K562 (cell line): Measurements from ENCODE around the gene FAM171A2. TPM values are rescaled to one million over a fixed set of nuclear protein-coding genes. Genes with fewer than 3 reads are reported as not detected.

ENCODE experiments used
- CAMTA2 ChIP-seq: fragments of 250-450 bp; sonication (Bioruptor Pico); conservative IDR thresholded peaks from 2 replicates; pipeline ENCODE4 v1.5.1; 2022
- CHCHD3 ChIP-seq: fragments of 250-450 bp; sonication (Bioruptor Pico); IDR thresholded peaks from 2 replicates; pipeline ENCODE4 v2.1.2; 2022; ENCODE audit warnings: mild to moderate bottlenecking
- ELF1 ChIP-seq: fragments of 200-800 bp; sonication (Bioruptor generic); IDR thresholded peaks from 2 replicates; pipeline ENCODE4 v1.6.1; 2016; ENCODE audit warnings: missing genetic modification characterization, missing compliant biosample characterization
- EZH2 ChIP-seq: IDR thresholded peaks from 2 replicates; pipeline ENCODE4 v1.6.1; 2012; ENCODE audit warnings: low read depth, mild to moderate bottlenecking, inconsistent platforms, low read length, borderline replicate concordance
- FOXJ2 ChIP-seq: fragments of 200-800 bp; sonication (Bioruptor generic); IDR thresholded peaks from 2 replicates; pipeline ENCODE4 v1.6.1; 2016; ENCODE audit warnings: missing genetic modification characterization, missing compliant biosample characterization
- FOXK1 ChIP-seq: sonication (generic); formaldehyde crosslinking; IDR thresholded peaks from 2 replicates; pipeline ENCODE4 v1.8.0; 2022; ENCODE audit warnings: missing genetic modification reagents, mild to moderate bottlenecking, borderline replicate concordance
- MAFF ChIP-seq: IDR thresholded peaks from 2 replicates; pipeline ENCODE4 v1.6.1; 2012; ENCODE audit warnings: low read length, improper control_type of control experiment
- MECOM ChIP-seq: fragments of 250-450 bp; sonication (Bioruptor Pico); IDR thresholded peaks from 2 replicates; pipeline ENCODE4 v1.8.0; 2022; ENCODE audit warnings: inconsistent platforms
- NCOA2 ChIP-seq, 2 experiments: fragments of 450-650 bp; IDR thresholded peaks; 2 replicates each; pipeline ENCODE4 v1.6.1; 2018; ENCODE audit warnings: mild to moderate bottlenecking in 2 of 2, moderate library complexity in 1 of 2; ENCODE audit not compliant: partially characterized antibody in 2 of 2
- NR2F6 ChIP-seq: fragments of 450-650 bp; formaldehyde crosslinking; IDR thresholded peaks from 2 replicates; pipeline ENCODE4 v1.4.0; 2020; ENCODE audit warnings: mild to moderate bottlenecking
- PHF20 ChIP-seq: fragments of 450-650 bp; IDR thresholded peaks from 2 replicates; pipeline ENCODE4 v1.6.1; 2018; ENCODE audit not compliant: partially characterized antibody
- PRPF4 ChIP-seq: fragments of 200-400 bp; formaldehyde crosslinking; IDR thresholded peaks from one replicate; pipeline ENCODE4 v1.6.1; 2017; ENCODE audit warnings: low read length, low read depth, mild to moderate bottlenecking; ENCODE audit not compliant: insufficient read depth, poor library complexity, severe bottlenecking
- TAL1 ChIP-seq: fragments of 450-650 bp; IDR thresholded peaks from 2 replicates; pipeline ENCODE4 v1.6.1; 2016; ENCODE audit warnings: mild to moderate bottlenecking
- TCF7L2 ChIP-seq: fragments of 150-350 bp; IDR thresholded peaks from 2 replicates; pipeline ENCODE4 v1.6.1; 2016; ENCODE audit warnings: low read depth, mild to moderate bottlenecking, low read length, moderate library complexity
- ZNF41 ChIP-seq: fragments of 250-450 bp; sonication (Bioruptor Pico); conservative IDR thresholded peaks from 2 replicates; pipeline ENCODE4 v1.4.0; 2020; ENCODE audit warnings: mild to moderate bottlenecking
- ZNF445 ChIP-seq: fragments of 250-450 bp; sonication (Bioruptor Pico); IDR thresholded peaks from 2 replicates; pipeline ENCODE4 v1.4.0; 2020; ENCODE audit warnings: low read depth, mild to moderate bottlenecking, moderate library complexity
- ZNF717 ChIP-seq: fragments of 250-450 bp; sonication (Bioruptor Pico); IDR thresholded peaks from 2 replicates; pipeline ENCODE4 v1.5.0; 2021
- polyA plus RNA-seq, 8 experiments: library from polyadenylated mRNA; depleted of rRNA in 4 of 8; stranded (reverse) in 5 of 8; unstranded in 3 of 8; fragments of >200 nt; fragmentation: Nextera tagmentation in 2 of 8; fragmentation: Illumina TruSeq in 1 of 8; extraction: Ambion mirVana in 2 of 8; extraction: Trizol in 1 of 8; gene quantifications; 2 replicates each; pipeline versions ENCODE4 v1.2.1 to v1.2.3, GENCODE V29; 2011 to 2014; ENCODE audit warnings: inconsistent platforms in 1 of 8, missing spikeins in 1 of 8
- total RNA-seq, 7 experiments: library from RNA; depleted of rRNA in 6 of 7; stranded (reverse); fragments of >200 nt in 6 of 7; fragmentation: Illumina TruSeq in 2 of 7; extraction: Trizol in 2 of 7; gene quantifications; 2 replicates each; pipeline versions ENCODE4 v1.2.1 to v1.2.3, GENCODE V29; 2011 to 2021; ENCODE audit warnings: low replicate concordance in 1 of 7
- TF ChIP-seq, protein P1 (sequence below): IDR thresholded peaks from 3 replicates; pipeline ENCODE4 v1.6.1; 2011; ENCODE audit warnings: borderline replicate concordance, mild to moderate bottlenecking, moderate library complexity; ENCODE audit not compliant: insufficient read length; ENCODE audit errors: extremely low read depth
- TF ChIP-seq, protein P2 (sequence below): fragments of 450-650 bp; formaldehyde crosslinking; IDR thresholded peaks from 2 replicates; pipeline ENCODE4 v1.4.0; 2020; ENCODE audit warnings: mild to moderate bottlenecking, moderate library complexity
- TF ChIP-seq, protein P3 (sequence below): IDR thresholded peaks from 2 replicates; pipeline ENCODE4 v1.6.1; 2011; ENCODE audit not compliant: insufficient read length; ENCODE audit errors: extremely low read depth
- TF ChIP-seq, protein P4 (sequence below): fragments of 450-650 bp; conservative IDR thresholded peaks from 2 replicates; pipeline ENCODE4 v1.6.1; 2016; ENCODE audit warnings: missing genetic modification characterization, low read depth, mild to moderate bottlenecking, missing compliant biosample characterization, moderate library complexity
- TF ChIP-seq, protein P5 (sequence below), 2 experiments: fragments of 450-650 bp in 1 of 2; sonication (generic) in 1 of 2; formaldehyde crosslinking in 1 of 2; IDR thresholded peaks in 1 of 2; conservative IDR thresholded peaks in 1 of 2; 2 replicates each; pipeline versions ENCODE4 v1.6.1 to v1.8.1; 2016 to 2023; ENCODE audit warnings: mild to moderate bottlenecking in 2 of 2, moderate library complexity in 2 of 2, inconsistent platforms in 1 of 2, missing genetic modification reagents in 1 of 2

The FAM171A2 gene
- total and polyA plus RNA-seq, 9 of the 15 experiments (the other 6 are each of a cell fraction or from before 2014, with no cell fraction given): 0.10 to 10.2 (median 2.0) TPM; not detected in 1

DNA sequence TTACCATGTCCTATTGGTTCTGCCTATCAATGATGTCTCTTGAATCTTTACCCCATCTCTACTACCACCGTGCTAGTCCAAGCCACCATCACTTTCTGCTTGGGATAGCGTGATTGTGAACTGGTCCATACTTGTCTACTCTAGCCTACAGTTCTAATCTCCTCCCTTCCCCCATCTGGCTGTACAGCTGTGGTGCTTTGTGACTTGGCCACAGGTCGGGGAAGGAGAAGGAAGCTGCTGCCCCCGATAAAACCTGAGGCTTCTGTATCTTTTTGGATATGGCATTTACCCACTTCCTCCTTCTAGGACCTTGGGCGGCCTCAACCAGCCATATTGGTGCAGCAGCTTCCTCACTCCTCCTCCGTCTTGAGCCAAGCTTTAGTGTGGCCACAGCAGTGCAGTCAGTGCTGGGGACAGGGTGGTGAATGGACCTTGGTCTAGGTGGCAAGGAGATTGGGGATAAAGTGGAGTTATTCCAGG, 26.1 kb upstream of the FAM171A2 start (continued):
- TF ChIP-seq, protein P1, sequence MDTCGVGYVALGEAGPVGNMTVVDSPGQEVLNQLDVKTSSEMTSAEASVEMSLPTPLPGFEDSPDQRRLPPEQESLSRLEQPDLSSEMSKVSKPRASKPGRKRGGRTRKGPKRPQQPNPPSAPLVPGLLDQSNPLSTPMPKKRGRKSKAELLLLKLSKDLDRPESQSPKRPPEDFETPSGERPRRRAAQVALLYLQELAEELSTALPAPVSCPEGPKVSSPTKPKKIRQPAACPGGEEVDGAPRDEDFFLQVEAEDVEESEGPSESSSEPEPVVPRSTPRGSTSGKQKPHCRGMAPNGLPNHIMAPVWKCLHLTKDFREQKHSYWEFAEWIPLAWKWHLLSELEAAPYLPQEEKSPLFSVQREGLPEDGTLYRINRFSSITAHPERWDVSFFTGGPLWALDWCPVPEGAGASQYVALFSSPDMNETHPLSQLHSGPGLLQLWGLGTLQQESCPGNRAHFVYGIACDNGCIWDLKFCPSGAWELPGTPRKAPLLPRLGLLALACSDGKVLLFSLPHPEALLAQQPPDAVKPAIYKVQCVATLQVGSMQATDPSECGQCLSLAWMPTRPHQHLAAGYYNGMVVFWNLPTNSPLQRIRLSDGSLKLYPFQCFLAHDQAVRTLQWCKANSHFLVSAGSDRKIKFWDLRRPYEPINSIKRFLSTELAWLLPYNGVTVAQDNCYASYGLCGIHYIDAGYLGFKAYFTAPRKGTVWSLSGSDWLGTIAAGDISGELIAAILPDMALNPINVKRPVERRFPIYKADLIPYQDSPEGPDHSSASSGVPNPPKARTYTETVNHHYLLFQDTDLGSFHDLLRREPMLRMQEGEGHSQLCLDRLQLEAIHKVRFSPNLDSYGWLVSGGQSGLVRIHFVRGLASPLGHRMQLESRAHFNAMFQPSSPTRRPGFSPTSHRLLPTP: no peak
- TF ChIP-seq ZNF445 (no peak), PRPF4 (no peak), TAL1 (peak; percentile 84), FOXK1 (CRISPR knock-in tag) (0 out of 2 replicates have a peak, but pooled peaks have one; percentile 29), MECOM (CRISPR knock-in tag) (no peak), FOXJ2 (tag) (no peak), ZNF41 (no peak), CAMTA2 (CRISPR knock-in tag) (no peak), CHCHD3 (CRISPR knock-in tag) (no peak), MAFF (0 out of 2 replicates have a peak, but pooled peaks have one; percentile 3), ZNF717 (CRISPR knock-in tag) (no peak), ELF1 (tag) (peak; percentile 66), PHF20 (peak; percentile 20), NCOA2 (IDR thresholded peaks at IDR 0.05; ENCODE audit: partially characterized antibody in 2 of 2) (no peak), EZH2 (no peak), NR2F6 (CRISPR knock-in tag) (no peak), TCF7L2 (no peak)
- TF ChIP-seq, protein P2, sequence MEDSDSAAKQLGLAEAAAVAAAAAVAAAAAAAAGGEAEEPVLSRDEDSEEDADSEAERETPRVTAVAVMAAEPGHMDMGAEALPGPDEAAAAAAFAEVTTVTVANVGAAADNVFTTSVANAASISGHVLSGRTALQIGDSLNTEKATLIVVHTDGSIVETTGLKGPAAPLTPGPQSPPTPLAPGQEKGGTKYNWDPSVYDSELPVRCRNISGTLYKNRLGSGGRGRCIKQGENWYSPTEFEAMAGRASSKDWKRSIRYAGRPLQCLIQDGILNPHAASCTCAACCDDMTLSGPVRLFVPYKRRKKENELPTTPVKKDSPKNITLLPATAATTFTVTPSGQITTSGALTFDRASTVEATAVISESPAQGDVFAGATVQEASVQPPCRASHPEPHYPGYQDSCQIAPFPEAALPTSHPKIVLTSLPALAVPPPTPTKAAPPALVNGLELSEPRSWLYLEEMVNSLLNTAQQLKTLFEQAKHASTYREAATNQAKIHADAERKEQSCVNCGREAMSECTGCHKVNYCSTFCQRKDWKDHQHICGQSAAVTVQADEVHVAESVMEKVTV: no peak
- TF ChIP-seq, protein P3, sequence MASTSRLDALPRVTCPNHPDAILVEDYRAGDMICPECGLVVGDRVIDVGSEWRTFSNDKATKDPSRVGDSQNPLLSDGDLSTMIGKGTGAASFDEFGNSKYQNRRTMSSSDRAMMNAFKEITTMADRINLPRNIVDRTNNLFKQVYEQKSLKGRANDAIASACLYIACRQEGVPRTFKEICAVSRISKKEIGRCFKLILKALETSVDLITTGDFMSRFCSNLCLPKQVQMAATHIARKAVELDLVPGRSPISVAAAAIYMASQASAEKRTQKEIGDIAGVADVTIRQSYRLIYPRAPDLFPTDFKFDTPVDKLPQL: no peak
- TF ChIP-seq, protein P4, sequence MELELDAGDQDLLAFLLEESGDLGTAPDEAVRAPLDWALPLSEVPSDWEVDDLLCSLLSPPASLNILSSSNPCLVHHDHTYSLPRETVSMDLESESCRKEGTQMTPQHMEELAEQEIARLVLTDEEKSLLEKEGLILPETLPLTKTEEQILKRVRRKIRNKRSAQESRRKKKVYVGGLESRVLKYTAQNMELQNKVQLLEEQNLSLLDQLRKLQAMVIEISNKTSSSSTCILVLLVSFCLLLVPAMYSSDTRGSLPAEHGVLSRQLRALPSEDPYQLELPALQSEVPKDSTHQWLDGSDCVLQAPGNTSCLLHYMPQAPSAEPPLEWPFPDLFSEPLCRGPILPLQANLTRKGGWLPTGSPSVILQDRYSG (tag): peak; percentile 79; the same call in 1 of the 2 replicates
- TF ChIP-seq, protein P5, sequence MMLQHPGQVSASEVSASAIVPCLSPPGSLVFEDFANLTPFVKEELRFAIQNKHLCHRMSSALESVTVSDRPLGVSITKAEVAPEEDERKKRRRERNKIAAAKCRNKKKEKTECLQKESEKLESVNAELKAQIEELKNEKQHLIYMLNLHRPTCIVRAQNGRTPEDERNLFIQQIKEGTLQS (IDR thresholded peaks at IDR 0.05): no peak
- TF ChIP-seq, protein P5 (CRISPR knock-in tag; conservative IDR thresholded peaks at IDR 0.05): no peak
